Neuronal stem cell (in vitro differentiated cells): Measurements from ENCODE around the gene ALDOC.
A peak's percentile ranks its signal among the peaks of the same experiment; 100 is the strongest.

Experiments
- DNase-seq: peaks from one replicate; pipeline ENCODE4 v3.0.0-alpha.2; 2013; ENCODE audit warnings: low spot score
- H2AFZ ChIP-seq: one replicate; pipeline ENCODE4 v1.6.1; 2013; ENCODE audit warnings: mild to moderate bottlenecking, low read length, inconsistent platforms
- H2AK5ac ChIP-seq: 2 replicates; pipeline ENCODE4 v1.6.1; 2013; ENCODE audit warnings: low read depth, mild to moderate bottlenecking, inconsistent platforms, low read length, moderate library complexity, mixed read lengths
- H2BK120ac ChIP-seq: 2 replicates; pipeline ENCODE4 v1.6.1; 2013; ENCODE audit warnings: low read depth, mild to moderate bottlenecking, inconsistent platforms, low read length, moderate library complexity, mixed read lengths
- H2BK12ac ChIP-seq: one replicate; pipeline ENCODE4 v1.6.1; 2013; ENCODE audit warnings: low read length, inconsistent platforms
- H2BK15ac ChIP-seq: 2 replicates; pipeline ENCODE4 v1.6.1; 2013; ENCODE audit warnings: mild to moderate bottlenecking, low read length, inconsistent platforms, mixed read lengths
- H2BK5ac ChIP-seq: one replicate; pipeline ENCODE4 v1.6.1; 2013; ENCODE audit warnings: inconsistent platforms, mild to moderate bottlenecking, low read length, moderate library complexity
- H3K14ac ChIP-seq: one replicate; pipeline ENCODE4 v1.6.1; 2013; ENCODE audit warnings: low read length, inconsistent platforms
- H3K18ac ChIP-seq: 2 replicates; pipeline ENCODE4 v1.6.1; 2013; ENCODE audit warnings: low read length, inconsistent platforms
- H3K23ac ChIP-seq: 2 replicates; pipeline ENCODE4 v1.6.1; 2013; ENCODE audit warnings: low read depth, mild to moderate bottlenecking, mixed read lengths, low read length, inconsistent platforms; ENCODE audit not compliant: poor library complexity
- H3K27ac ChIP-seq: replicated peaks from 3 replicates; pipeline ENCODE4 v1.5.1; 2013; ENCODE audit warnings: low read length, inconsistent platforms
- H3K27me3 ChIP-seq, 3 experiments: 2 replicates each; pipeline ENCODE4 v1.6.1; 2013; ENCODE audit warnings: low read length in 3 of 3, mild to moderate bottlenecking in 2 of 3, inconsistent platforms in 1 of 3, low read depth in 1 of 3, mixed read lengths in 1 of 3, moderate library complexity in 1 of 3; ENCODE audit not compliant: control insufficient read depth in 3 of 3, insufficient read depth in 3 of 3
- H3K36me3 ChIP-seq, 2 donors: replicated peaks in 1 of 2; 2 replicates each; pipeline ENCODE4 v1.6.1; 2013; ENCODE audit warnings: low read length in 2 of 2; ENCODE audit not compliant: control insufficient read depth in 2 of 2, insufficient read depth in 2 of 2
- H3K4ac ChIP-seq: 2 replicates; pipeline ENCODE4 v1.6.1; 2013; ENCODE audit warnings: inconsistent platforms, mild to moderate bottlenecking, low read length, moderate library complexity
- H3K4me1 ChIP-seq, 2 donors: 1 replicate in 1 of 2; 2 replicates in 1 of 2; pipeline ENCODE4 v1.6.1; 2013; ENCODE audit warnings: low read length in 2 of 2, low read depth in 1 of 2; ENCODE audit not compliant: control insufficient read depth in 2 of 2, insufficient read depth in 1 of 2
- H3K4me2 ChIP-seq: one replicate; pipeline ENCODE4 v1.6.1; 2013; ENCODE audit warnings: mild to moderate bottlenecking, low read length, inconsistent platforms; ENCODE audit not compliant: insufficient read depth, poor library complexity, severe bottlenecking
- H3K4me3 ChIP-seq, 2 donors: 2 replicates each; pipeline ENCODE4 v1.5.1; 2013; ENCODE audit warnings: low read length in 2 of 2, mild to moderate bottlenecking in 2 of 2, inconsistent platforms in 1 of 2, moderate library complexity in 1 of 2
- H3K79me1 ChIP-seq: one replicate; pipeline ENCODE4 v1.6.1; 2013; ENCODE audit warnings: low read depth, mild to moderate bottlenecking, inconsistent platforms, low read length, moderate library complexity
- H3K9ac ChIP-seq: one replicate; pipeline ENCODE4 v1.6.1; 2013; ENCODE audit warnings: mild to moderate bottlenecking, low read depth, low read length, inconsistent platforms; ENCODE audit not compliant: poor library complexity
- H3K9me3 ChIP-seq, 2 donors: replicated peaks in 1 of 2; 2 replicates each; pipeline versions ENCODE3 to v1.6.1; 2013; ENCODE audit warnings: low read length in 2 of 2, mild to moderate bottlenecking in 2 of 2, inconsistent platforms in 1 of 2, low read depth in 1 of 2, mixed read lengths in 1 of 2, moderate library complexity in 1 of 2; ENCODE audit not compliant: control insufficient read depth in 2 of 2, insufficient read depth in 1 of 2
- H4K8ac ChIP-seq: one replicate; pipeline ENCODE4 v1.6.1; 2013; ENCODE audit warnings: low read depth, mild to moderate bottlenecking, inconsistent platforms, low read length, moderate library complexity
- H4K91ac ChIP-seq: one replicate; pipeline ENCODE4 v1.6.1; 2013; ENCODE audit warnings: low read length, low read depth, mild to moderate bottlenecking, inconsistent platforms; ENCODE audit not compliant: poor library complexity
- WGBS, 2 donors: extraction: QIAGEN DNeasy Blood & Tissue Kit; methylation state at CpG; one replicate each; pipeline ENCODE4 v1.1.7; 2013; ENCODE audit warnings: missing lambda C conversion rate in 2 of 2, mixed read lengths in 1 of 2; ENCODE audit not compliant: insufficient read length in 2 of 2, insufficient replicate concordance in 1 of 2; ENCODE audit errors: extremely low coverage in 2 of 2; 5-methylcytosine and 5-hydroxymethylcytosine counted together

ALDOC gene

DNA sequence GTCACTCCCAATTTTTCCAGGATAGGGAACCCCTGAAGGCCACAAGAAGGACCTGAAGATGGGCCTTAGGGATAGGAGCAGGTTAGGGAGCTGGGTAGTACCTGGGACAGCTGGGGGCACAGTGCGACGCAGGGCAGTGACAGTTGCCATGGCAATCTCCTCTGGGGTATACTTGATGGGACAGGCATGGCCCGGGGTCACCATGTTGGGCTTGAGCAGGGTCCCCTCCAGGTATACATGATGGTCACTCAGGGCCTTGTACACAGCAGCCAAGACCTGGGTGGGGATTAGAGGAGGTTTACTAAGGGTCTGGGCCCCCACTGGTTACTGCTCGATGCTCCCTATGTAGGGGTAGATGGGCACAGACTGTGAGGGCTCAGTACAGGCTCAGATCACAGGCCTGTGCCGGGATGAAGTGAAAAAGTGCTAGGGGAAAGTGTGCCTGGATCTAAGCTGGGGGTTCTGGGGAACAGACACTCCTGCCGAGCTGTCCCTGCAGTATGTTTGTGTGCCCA lies 2.7 kb downstream of the ALDOC start:
- H3K9me3 ChIP-seq = no peaks in the 10 kb centered on the region
- no peak overlapping the region for H3K4me3 ChIP-seq
- no peak overlapping the region for H3K9ac ChIP-seq
- H2BK120ac ChIP-seq = no peak overlapping the region
- peaks cover 19 to 35% of the 10 kb centered on the region in 2 donors for H3K36me3 ChIP-seq
- H4K8ac ChIP-seq = no peak overlapping the region
- H3K14ac ChIP-seq = no peak overlapping the region
- no peak overlapping the region for H2AK5ac ChIP-seq
- no peak overlapping the region for H3K23ac ChIP-seq
- H2AFZ ChIP-seq = no peak overlapping the region
- H2BK15ac ChIP-seq = no peak overlapping the region
- H3K18ac ChIP-seq = no peak overlapping the region
- peaks cover 2 to 7% of the 10 kb centered on the region in 2 donors for H3K4me1 ChIP-seq
- WGBS, 2 donors = no CpG with 5 or more reads among the region's 6 CpGs
- no peak for DNase-seq
- H2BK12ac ChIP-seq = no peak overlapping the region
- peaks cover 0 to 9% (median 0%) of the 10 kb centered on the region in 3 experiments for H3K27me3 ChIP-seq
- no peak overlapping the region for H3K4ac ChIP-seq
- no peak overlapping the region for H3K27ac ChIP-seq
- no peak overlapping the region for H2BK5ac ChIP-seq
- H3K79me1 ChIP-seq = peaks cover 2% of the 10 kb centered on the region
- H3K4me2 ChIP-seq = no peak overlapping the region
- H4K91ac ChIP-seq = no peak overlapping the region

DNA sequence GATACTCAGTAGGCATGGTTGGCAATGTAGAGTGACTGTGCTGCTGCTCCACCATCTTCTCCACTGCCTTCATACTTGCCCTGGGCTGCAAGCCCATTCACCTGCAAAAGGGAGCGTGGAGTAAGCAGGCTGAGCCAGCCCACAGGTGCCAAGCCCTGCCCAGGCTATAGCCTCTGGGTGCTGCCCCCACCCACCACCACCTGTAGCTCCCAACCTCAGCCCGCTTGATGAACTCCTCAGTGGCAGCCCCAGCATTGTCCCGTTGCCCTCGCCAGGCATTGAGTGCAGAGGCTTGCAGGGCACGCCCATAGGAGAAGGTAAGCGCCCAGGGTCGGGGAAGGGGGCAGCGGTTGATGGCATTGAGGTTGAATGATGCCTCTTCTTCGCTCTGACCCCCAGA lies 3.2 kb downstream of the ALDOC start:
- Histone ChIP-seq H3K27me3 (peaks cover 0 to 9% (median 0%) of the 10 kb centered on the region in 3 experiments), H3K36me3 (peaks cover 14 to 30% of the 10 kb centered on the region in 2 donors), H3K4me2 (no peak overlapping the region), H2BK120ac (no peak overlapping the region), H3K18ac (no peak overlapping the region), H2BK5ac (no peak overlapping the region), H3K23ac (no peak overlapping the region), H2AK5ac (no peak overlapping the region), H2BK15ac (no peak overlapping the region), H4K91ac (no peak overlapping the region), H3K9me3 (no peaks in the 10 kb centered on the region), H3K4ac (no peak overlapping the region), H2AFZ (no peak overlapping the region), H3K79me1 (peaks cover 2% of the 10 kb centered on the region), H3K9ac (no peak overlapping the region), H3K27ac (no peak overlapping the region), H3K14ac (no peak overlapping the region), H4K8ac (no peak overlapping the region), H3K4me3 (no peak overlapping the region), H3K4me1 (peaks cover 2 to 7% of the 10 kb centered on the region in 2 donors), H2BK12ac (peak overlapping the region; percentile 28)
- DNase-seq = no peak
- WGBS, 2 donors = no CpG with 5 or more reads among the region's 9 CpGs

DNA sequence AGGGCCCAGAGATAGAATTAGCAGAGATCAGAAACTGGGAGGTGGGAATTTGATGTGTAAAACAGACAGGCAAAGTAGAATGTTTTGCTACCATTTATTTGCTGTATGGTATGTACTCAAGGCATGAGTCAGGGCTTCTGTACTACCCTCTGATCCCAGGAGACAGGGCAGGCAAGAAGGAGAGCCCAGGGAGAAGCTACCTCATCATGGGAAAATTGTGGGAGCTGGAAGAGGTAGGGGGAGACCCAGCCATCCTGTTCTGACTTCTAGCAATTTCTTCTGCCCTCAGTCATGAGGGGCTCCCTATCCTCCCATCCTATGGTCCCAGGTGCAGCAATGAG lies 3.7 kb downstream of the ALDOC start:
- Histone ChIP-seq H3K4me1 (peaks cover 2 to 7% of the 10 kb centered on the region in 2 donors), H2AFZ (no peak overlapping the region), H3K23ac (no peak overlapping the region), H4K91ac (no peak overlapping the region), H2BK12ac (no peak overlapping the region), H3K18ac (no peak overlapping the region), H3K9ac (no peak overlapping the region), H2AK5ac (no peak overlapping the region), H3K79me1 (peaks cover 2% of the 10 kb centered on the region), H3K27ac (no peak overlapping the region), H3K4me2 (no peak overlapping the region), H3K27me3 (peaks cover 0 to 9% (median 0%) of the 10 kb centered on the region in 3 experiments), H4K8ac (no peak overlapping the region), H3K14ac (no peak overlapping the region), H2BK5ac (no peak overlapping the region), H2BK15ac (no peak overlapping the region), H3K9me3 (no peaks in the 10 kb centered on the region), H3K4me3 (no peak overlapping the region), H3K4ac (no peak overlapping the region), H3K36me3 (peaks cover 9 to 25% of the 10 kb centered on the region in 2 donors), H2BK120ac (no peak overlapping the region)
- no peak for DNase-seq

DNA sequence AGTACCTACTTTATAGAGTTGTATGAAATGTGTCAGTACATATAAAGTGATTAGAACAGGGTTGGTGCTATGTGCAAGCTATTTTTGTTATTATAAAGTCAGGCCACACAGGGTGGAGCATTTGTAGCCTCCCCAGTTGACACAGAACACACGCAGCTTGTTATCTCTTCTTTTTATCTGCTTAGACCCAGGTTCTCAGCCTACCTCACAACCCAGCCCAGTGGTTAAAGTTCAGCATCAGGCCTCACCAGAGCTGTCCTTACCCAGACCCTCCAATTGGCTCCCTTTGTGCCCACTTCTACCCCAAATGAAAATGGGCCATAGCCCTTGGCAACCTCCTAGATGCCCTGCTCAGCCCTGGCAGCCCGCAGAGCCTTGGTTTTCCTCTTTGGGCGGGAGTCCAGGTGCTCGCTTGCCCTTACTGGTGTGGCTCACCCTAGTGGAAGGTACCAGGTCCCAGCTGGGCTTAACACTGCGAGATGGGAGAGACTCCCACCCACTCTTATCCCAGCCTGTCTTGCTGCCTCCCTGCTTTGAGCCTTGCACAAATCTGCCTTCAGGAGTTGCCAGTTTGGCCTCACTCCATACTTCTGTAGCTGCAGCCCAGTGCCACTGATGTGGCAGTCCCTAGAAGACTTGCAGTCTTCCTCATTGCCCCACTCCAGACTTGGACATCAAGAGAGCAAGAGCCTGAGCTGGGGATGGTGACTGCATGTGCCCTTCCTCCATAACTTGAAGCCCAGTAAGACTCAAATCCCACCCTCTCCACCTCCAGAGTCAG lies 4.2 kb downstream of the ALDOC start:
- no peak overlapping the region for H3K27ac ChIP-seq
- H3K23ac ChIP-seq = peak overlapping the region; percentile 22
- H3K4me2 ChIP-seq = no peak overlapping the region
- H2BK15ac ChIP-seq = no peak overlapping the region
- H4K91ac ChIP-seq = no peak overlapping the region
- peak overlapping the region; percentile 24 to 70 for H3K4me3 ChIP-seq
- H3K4ac ChIP-seq = no peak overlapping the region
- no peak overlapping the region for H3K9ac ChIP-seq
- H2BK12ac ChIP-seq = no peak overlapping the region
- no peak overlapping the region for H3K18ac ChIP-seq
- H2AFZ ChIP-seq = peak overlapping the region; percentile 92
- H3K4me1 ChIP-seq = peaks cover 2 to 7% of the 10 kb centered on the region in 2 donors
- no peak overlapping the region for H3K14ac ChIP-seq
- H2AK5ac ChIP-seq = peak overlapping the region; percentile 57
- WGBS, 2 donors = no CpG with 5 or more reads among the region's 5 CpGs
- DNase-seq = no peak
- peaks cover 5 to 23% of the 10 kb centered on the region in 2 donors for H3K36me3 ChIP-seq
- no peak overlapping the region for H2BK120ac ChIP-seq
- no peak overlapping the region for H4K8ac ChIP-seq
- H3K9me3 ChIP-seq = no peaks in the 10 kb centered on the region
- H2BK5ac ChIP-seq = no peak overlapping the region
- H3K27me3 ChIP-seq = peaks cover 0 to 9% (median 0%) of the 10 kb centered on the region in 3 experiments
- peaks cover 2% of the 10 kb centered on the region for H3K79me1 ChIP-seq
